GM19455 (cell line): ENCODE results near the gene GNA12.

ENCODE experiments used
- ATAC-seq: cut with Tn5 transposase; IDR thresholded peaks from one replicate; pipeline ENCODE4 v1.9.1; 2021; ENCODE audit not compliant: unreplicated experiment

Gene GNA12

GRCh38 chr7:2844153-2845033 lies at the start of gene GNA12:
TSS of gene GNA12 (minus strand) at chr7:2844308. CDS start at chr7:2844161, 147 bp downstream.
- ATAC-seq: peak; percentile 92

- peak; percentile 29 for ATAC-seq
These were observed 49.3 kb upstream of the GNA12 start for GRCh38 chr7:2893411-2893861.

GRCh38 chr7:2892549-2892948 lies 48.4 kb upstream of the GNA12 start:
- no peak for ATAC-seq

GRCh38 chr7:2887816-2888215 lies 43.7 kb upstream of the GNA12 start:
- no peak for ATAC-seq

GRCh38 chr7:2886900-2887299 lies 42.8 kb upstream of the GNA12 start:
- ATAC-seq: no peak

DNA sequence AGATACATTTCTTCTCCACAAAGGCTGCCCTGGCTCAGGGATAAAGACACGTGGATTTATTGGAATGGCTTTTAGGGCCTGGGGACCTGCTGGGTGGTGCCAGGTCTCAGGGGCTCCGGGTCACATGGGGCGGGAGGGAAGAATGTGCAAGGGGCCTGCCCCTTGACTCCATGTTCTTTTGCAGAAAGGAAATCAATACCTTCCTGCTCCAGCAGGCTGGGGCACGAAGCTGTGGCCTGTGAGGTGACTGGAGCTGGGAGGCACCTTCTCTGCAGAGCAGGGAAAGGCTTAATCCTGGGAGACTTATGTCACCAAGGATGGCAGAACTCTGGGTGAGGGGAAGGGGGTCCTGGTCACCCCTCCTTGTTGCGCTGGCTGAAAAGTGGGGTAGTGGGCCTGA lies 42.3 kb upstream of the GNA12 start:
- ATAC-seq: no peak

- no peak for ATAC-seq
These were observed 40.1 kb upstream of the GNA12 start for GRCh38 chr7:2884161-2884560.

GRCh38 chr7:2883101-2883500 lies 39.0 kb upstream of the GNA12 start:
- ATAC-seq: no peak

DNA sequence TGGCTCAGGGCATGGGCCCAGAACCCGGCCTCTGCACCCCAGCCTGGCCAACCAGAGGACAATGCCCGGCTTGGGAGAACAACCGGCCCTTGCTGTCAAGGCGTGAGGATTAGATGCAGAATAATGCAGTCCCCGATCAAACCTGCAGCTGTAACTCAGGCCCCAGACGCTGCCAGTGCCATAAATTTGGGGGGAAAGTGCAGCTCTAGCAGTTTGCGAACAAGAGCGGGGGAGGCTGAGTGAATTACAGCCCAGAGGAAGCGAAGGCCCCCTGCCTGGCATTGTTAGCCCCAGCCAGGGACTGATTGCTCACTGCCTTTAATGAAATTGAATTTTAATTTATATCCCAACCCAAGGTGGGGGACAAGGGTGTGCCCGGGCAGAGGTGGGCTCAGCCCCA lies 38.0 kb upstream of the GNA12 start:
- no peak for ATAC-seq

GRCh38 chr7:2880874-2881533 lies 36.9 kb upstream of the GNA12 start:
- no peak for ATAC-seq

GRCh38 chr7:2880051-2880450 lies 35.9 kb upstream of the GNA12 start:
- ATAC-seq: no peak

- no peak for ATAC-seq
These were observed 35.2 kb upstream of the GNA12 start for GRCh38 chr7:2879354-2879753.

- no peak for ATAC-seq
These were observed 34.2 kb upstream of the GNA12 start for GRCh38 chr7:2878306-2878705.

GRCh38 chr7:2876031-2876731 lies 32.1 kb upstream of the GNA12 start:
- ATAC-seq: no peak

GRCh38 chr7:2873686-2874551 lies 29.8 kb upstream of the GNA12 start:
- ATAC-seq: no peak

- no peak for ATAC-seq
These were observed 29.0 kb upstream of the GNA12 start for GRCh38 chr7:2873146-2873545.

- no peak for ATAC-seq
These were observed 28.3 kb upstream of the GNA12 start for GRCh38 chr7:2872296-2872874.

DNA sequence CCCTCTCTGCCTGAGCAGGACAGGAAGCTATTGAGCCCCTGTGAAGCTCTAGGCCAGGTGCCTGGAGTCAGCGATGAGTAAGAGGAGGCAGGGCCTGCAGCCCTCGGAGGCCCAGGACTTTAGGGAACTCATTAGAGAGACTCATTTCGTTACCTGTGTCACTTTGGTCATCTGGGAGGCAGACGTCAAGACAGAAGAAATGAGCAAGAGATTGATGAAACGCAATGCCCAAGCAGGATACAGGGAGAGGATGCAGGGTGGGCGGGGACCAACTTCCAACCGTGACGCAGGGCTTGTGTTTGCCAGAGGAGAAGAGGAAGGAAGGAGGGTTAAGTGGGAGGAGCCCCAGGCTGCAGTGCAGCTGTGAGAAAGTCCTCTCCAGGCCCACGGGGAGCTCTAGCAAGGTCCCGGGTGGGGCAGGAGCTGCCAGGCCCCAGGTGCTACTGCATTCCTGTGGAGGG lies 26.4 kb upstream of the GNA12 start:
- no peak for ATAC-seq

- no peak for ATAC-seq
These were observed 25.9 kb upstream of the GNA12 start for GRCh38 chr7:2869981-2870380.

DNA sequence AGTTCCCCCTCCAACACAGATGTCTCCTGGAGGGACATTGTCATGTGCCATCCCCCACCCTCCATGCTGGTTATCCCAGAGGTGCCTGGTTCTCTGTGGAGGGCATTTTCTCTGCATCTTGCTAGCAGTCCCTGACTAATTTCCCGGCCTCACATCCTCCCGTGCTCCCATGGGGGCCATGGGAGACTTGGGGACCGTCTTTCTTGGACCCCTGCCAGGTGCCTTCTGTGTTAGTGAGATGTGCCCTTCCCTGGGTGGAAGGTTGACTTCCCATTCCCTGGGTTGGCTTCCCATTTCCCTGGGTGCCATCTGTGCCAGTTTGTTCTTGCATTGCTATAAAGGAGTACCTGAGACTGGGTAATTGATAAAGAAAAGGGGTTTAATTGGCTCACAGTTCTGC lies 22.5 kb upstream of the GNA12 start:
- ATAC-seq: no peak
